Endodermal cell (in vitro differentiated cells): ENCODE measurements around the gene PDE5A. TPM values are rescaled to one million over a fixed set of nuclear protein-coding genes. Genes with fewer than 3 reads are reported as not detected.

Experiments
- DNase-seq: peaks from one replicate; pipeline ENCODE4 v3.0.0-alpha.2; 2017
- H3K27ac ChIP-seq: 2 replicates; pipeline ENCODE4 v1.5.1; 2013; ENCODE audit warnings: mild to moderate bottlenecking, low read depth, low read length, moderate library complexity
- H3K27me3 ChIP-seq: 2 replicates; pipeline ENCODE4 v1.6.1; 2013; ENCODE audit warnings: mild to moderate bottlenecking, low read length, moderate library complexity; ENCODE audit not compliant: insufficient read depth, control insufficient read depth, poor library complexity, severe bottlenecking
- H3K36me3 ChIP-seq: 2 replicates; pipeline ENCODE4 v1.7.0; 2013; ENCODE audit warnings: mild to moderate bottlenecking, low read length, moderate library complexity; ENCODE audit not compliant: control insufficient read depth, insufficient read depth
- H3K4me1 ChIP-seq: one replicate; pipeline ENCODE4 v1.7.0; 2013; ENCODE audit warnings: low read length; ENCODE audit not compliant: control insufficient read depth, insufficient read depth
- H3K4me3 ChIP-seq: 2 replicates; pipeline ENCODE4 v1.5.1; 2013; ENCODE audit warnings: mild to moderate bottlenecking, low read length, moderate library complexity
- H3K9ac ChIP-seq: 2 replicates; pipeline ENCODE4 v1.6.1; 2013; ENCODE audit warnings: mild to moderate bottlenecking, low read length, moderate library complexity; ENCODE audit not compliant: poor library complexity, severe bottlenecking; ENCODE audit errors: extremely low read depth
- H3K9me3 ChIP-seq: 2 replicates; pipeline ENCODE4 v1.6.1; 2013; ENCODE audit warnings: mild to moderate bottlenecking, low read length, moderate library complexity; ENCODE audit not compliant: control insufficient read depth
- H3K27ac Mint-ChIP-seq: 2 replicates; pipeline ENCODE4 v1.8.0; 2020; ENCODE audit warnings: mixed read lengths
- H3K27me3 Mint-ChIP-seq: 2 replicates; pipeline ENCODE4 v1.8.0; 2021; ENCODE audit warnings: mild to moderate bottlenecking, mixed read lengths; ENCODE audit not compliant: insufficient read depth
- H3K36me3 Mint-ChIP-seq: 2 replicates; pipeline ENCODE4 v1.8.0; 2020; ENCODE audit warnings: low read depth, mixed read lengths
- H3K4me1 Mint-ChIP-seq: 2 replicates; pipeline ENCODE4 v1.8.0; 2020; ENCODE audit warnings: mixed read lengths
- H3K4me3 Mint-ChIP-seq: 2 replicates; pipeline ENCODE4 v1.8.0; 2020; ENCODE audit warnings: mild to moderate bottlenecking, moderate library complexity, mixed read lengths
- H3K9me3 Mint-ChIP-seq: 2 replicates; pipeline ENCODE4 v1.8.0; 2020; ENCODE audit warnings: mild to moderate bottlenecking, mixed read lengths
- CTCF ChIP-seq: fragments of 200-600 bp; sonication (generic); conservative IDR thresholded peaks from 2 replicates; pipeline ENCODE4 v1.5.0; 2021; ENCODE audit warnings: antibody characterized with exemption, mild to moderate bottlenecking
- WGBS, 2 experiments: methylation state at CpG; one replicate each; pipeline versions ENCODE4 v1.1.5 to v1.1.7; 2013; ENCODE audit warnings: missing lambda C conversion rate in 2 of 2, mixed read lengths in 1 of 2; ENCODE audit not compliant: insufficient coverage in 1 of 2, insufficient read length in 1 of 2; 5-methylcytosine and 5-hydroxymethylcytosine counted together
- total RNA-seq, 2 donors: library from RNA; stranded (reverse); fragmentation: NEBNext Ultra II Directional in 1 of 2; extraction: Animal tissue kit (Norgen Biotek cat#: 25700) in 1 of 2; gene quantifications; 2 replicates in 1 of 2; 3 replicates in 1 of 2; pipeline ENCODE4 v1.2.1, GENCODE V29; 2021

Gene PDE5A
- total RNA-seq, 2 donors from 2014 or later, result 36.3 to 37.8 TPM

- Histone ChIP-seq H3K9me3 (peaks cover 14% of the 10 kb centered on the region), H3K36me3 (no peaks in the 10 kb centered on the region), H3K4me3 (no peak overlapping the region), H3K9ac (no peak overlapping the region), H3K4me1 (no peaks in the 10 kb centered on the region), H3K27me3 (no peaks in the 10 kb centered on the region), H3K27ac (no peak overlapping the region)
- peaks cover 21% of the 10 kb centered on the region for H3K36me3 Mint-ChIP-seq
- TF ChIP-seq CTCF, result no peak
- no peak overlapping the region for H3K27ac Mint-ChIP-seq
- H3K27me3 Mint-ChIP-seq, result no peaks in the 10 kb centered on the region
- H3K4me3 Mint-ChIP-seq, result no peak overlapping the region
- H3K9me3 Mint-ChIP-seq, result peaks cover 9% of the 10 kb centered on the region
- H3K4me1 Mint-ChIP-seq, result no peaks in the 10 kb centered on the region
- no peak for DNase-seq
Measured at GRCh38 chr4:119615068-119615719, 13.4 kb downstream of the PDE5A start.

GRCh38 chr4:119604266-119604665, 24.3 kb downstream of the PDE5A start:
- Mint-ChIP-seq H3K9me3 (peaks cover 2% of the 10 kb centered on the region), H3K36me3 (peaks cover 37% of the 10 kb centered on the region), H3K4me3 (no peak overlapping the region), H3K4me1 (no peaks in the 10 kb centered on the region), H3K27ac (no peak overlapping the region), H3K27me3 (no peaks in the 10 kb centered on the region)
- Histone ChIP-seq H3K4me3 (no peak overlapping the region), H3K4me1 (no peaks in the 10 kb centered on the region), H3K27me3 (no peaks in the 10 kb centered on the region), H3K9me3 (peaks cover under 1% of the 10 kb centered on the region), H3K27ac (no peak overlapping the region), H3K36me3 (peaks cover 7% of the 10 kb centered on the region), H3K9ac (no peak overlapping the region)
- no peak for DNase-seq
- TF ChIP-seq CTCF, result no peak

GRCh38 chr4:119602366-119602765, 26.2 kb downstream of the PDE5A start:
- H3K36me3 ChIP-seq, result peaks cover 7% of the 10 kb centered on the region
- no peak overlapping the region for H3K4me3 ChIP-seq

More at GRCh38 chr4:119602366-119602765, 26.2 kb downstream of the PDE5A start:
- 86 to 100% methylated on average over 1 of the region's 1 CpG for WGBS, 2 experiments
- no peak overlapping the region for H3K27ac Mint-ChIP-seq
- no peak overlapping the region for H3K9ac ChIP-seq
- H3K9me3 ChIP-seq, result peaks cover 7% of the 10 kb centered on the region
- TF ChIP-seq CTCF, result no peak
- no peak overlapping the region for H3K4me3 Mint-ChIP-seq
- H3K27me3 ChIP-seq, result no peaks in the 10 kb centered on the region
- no peaks in the 10 kb centered on the region for H3K27me3 Mint-ChIP-seq
- no peaks in the 10 kb centered on the region for H3K4me1 Mint-ChIP-seq
- peaks cover 45% of the 10 kb centered on the region for H3K36me3 Mint-ChIP-seq
- no peaks in the 10 kb centered on the region for H3K4me1 ChIP-seq
- H3K9me3 Mint-ChIP-seq, result peaks cover 12% of the 10 kb centered on the region
- no peak for DNase-seq
- H3K27ac ChIP-seq, result no peak overlapping the region
